Right atrium auricular region (tissue), 2 donors: ENCODE results near the gene TNIP1. TPM values are rescaled to one million over a fixed set of nuclear protein-coding genes. Genes with fewer than 3 reads are reported as not detected.

ENCODE experiments used
- DNase-seq: peaks from one replicate; pipeline ENCODE4 v3.0.0-alpha.2; 2019; ENCODE audit warnings: low spot score
- H3K27ac ChIP-seq, 2 donors: fragments of 200-600 bp; sonication (generic); 1 replicate in 1 of 2; 2 replicates in 1 of 2; pipeline ENCODE4 v1.5.1; 2016 to 2019
- H3K27me3 ChIP-seq, 2 donors: fragments of 200-600 bp; sonication (generic); one replicate each; pipeline versions ENCODE4 v1.5.1 to v1.6.0; 2017 to 2019
- H3K36me3 ChIP-seq: fragments of 200-600 bp; sonication (generic); one replicate; pipeline ENCODE4 v1.5.1; 2016
- H3K4me1 ChIP-seq, 2 donors: fragments of 200-600 bp; sonication (generic); one replicate each; pipeline versions ENCODE4 v1.5.1 to v1.6.0; 2017 to 2019
- H3K4me3 ChIP-seq, 2 donors: fragments of 200-600 bp; sonication (generic); 1 replicate in 1 of 2; 2 replicates in 1 of 2; pipeline ENCODE4 v1.5.1; 2017 to 2019; ENCODE audit warnings: mild to moderate bottlenecking in 1 of 2, moderate library complexity in 1 of 2
- H3K9me3 ChIP-seq, 2 donors: fragments of 200-600 bp; sonication (generic); one replicate each; pipeline ENCODE4 v1.5.1; 2019
- total RNA-seq, 2 donors: library from RNA; depleted of rRNA; stranded (reverse); fragments of >200 nt; gene quantifications; one replicate each; pipeline ENCODE4 v1.1.0, GENCODE V29; 2016
- TF ChIP-seq, protein P1 (sequence below), 2 donors: fragments of 200-600 bp; sonication (generic); IDR thresholded peaks; one replicate each; pipeline ENCODE4 v1.5.1; 2019; ENCODE audit warnings: antibody characterized with exemption in 2 of 2

TNIP1 gene
- total RNA-seq, 2 donors from 2014 or later: 68.9 to 92.6 TPM

DNA sequence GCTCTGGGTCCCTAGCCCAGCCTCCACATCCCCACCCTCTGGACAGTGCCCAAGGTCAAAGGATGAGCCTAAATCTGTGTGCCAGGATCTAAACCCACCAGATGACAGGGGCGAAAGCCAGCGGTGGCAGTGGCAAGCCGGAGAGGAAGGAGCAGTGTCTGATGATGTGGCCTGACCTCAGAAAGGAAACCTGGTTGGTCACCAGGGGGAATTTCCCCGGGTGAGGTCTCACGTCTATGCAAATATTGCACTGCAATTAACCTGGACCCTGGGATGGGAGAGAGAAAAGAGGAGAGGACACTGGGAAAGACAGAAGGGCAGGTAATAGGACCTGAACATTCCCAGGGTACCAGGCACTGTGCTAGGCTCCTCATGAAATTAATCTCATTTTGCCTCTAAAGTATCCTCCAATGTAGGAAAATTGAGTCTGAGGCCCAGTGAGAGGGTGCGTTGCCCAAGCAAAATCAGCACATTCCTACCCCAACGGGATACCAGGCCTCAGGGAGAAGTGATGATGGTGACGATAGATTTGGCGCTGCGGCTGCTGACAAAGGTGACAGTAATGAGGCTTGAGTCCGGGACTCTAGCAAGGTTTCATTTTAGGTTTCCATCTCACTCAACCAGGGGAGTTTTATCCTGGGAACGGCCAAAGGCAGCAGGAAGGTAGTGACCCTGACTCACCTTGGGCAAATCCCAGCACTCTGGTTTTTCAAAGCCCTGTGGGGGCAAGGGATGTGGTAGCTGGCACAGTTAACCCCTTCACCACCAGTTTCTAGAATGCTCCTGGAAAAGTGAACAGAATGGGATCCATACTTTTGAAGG is 13.4 kb upstream of the TNIP1 start:
- H3K27me3 ChIP-seq: no peaks in the 10 kb centered on the region
- H3K4me1 ChIP-seq: peaks cover 0 to 41% of the 10 kb centered on the region in 2 donors
- no peaks in the 10 kb centered on the region for H3K9me3 ChIP-seq
- no peaks in the 10 kb centered on the region for H3K36me3 ChIP-seq
- DNase-seq: no peak
- no peak overlapping the region for H3K4me3 ChIP-seq
- peak overlapping the region; percentile 8 to 53 for H3K27ac ChIP-seq
- TF ChIP-seq, protein P1, sequence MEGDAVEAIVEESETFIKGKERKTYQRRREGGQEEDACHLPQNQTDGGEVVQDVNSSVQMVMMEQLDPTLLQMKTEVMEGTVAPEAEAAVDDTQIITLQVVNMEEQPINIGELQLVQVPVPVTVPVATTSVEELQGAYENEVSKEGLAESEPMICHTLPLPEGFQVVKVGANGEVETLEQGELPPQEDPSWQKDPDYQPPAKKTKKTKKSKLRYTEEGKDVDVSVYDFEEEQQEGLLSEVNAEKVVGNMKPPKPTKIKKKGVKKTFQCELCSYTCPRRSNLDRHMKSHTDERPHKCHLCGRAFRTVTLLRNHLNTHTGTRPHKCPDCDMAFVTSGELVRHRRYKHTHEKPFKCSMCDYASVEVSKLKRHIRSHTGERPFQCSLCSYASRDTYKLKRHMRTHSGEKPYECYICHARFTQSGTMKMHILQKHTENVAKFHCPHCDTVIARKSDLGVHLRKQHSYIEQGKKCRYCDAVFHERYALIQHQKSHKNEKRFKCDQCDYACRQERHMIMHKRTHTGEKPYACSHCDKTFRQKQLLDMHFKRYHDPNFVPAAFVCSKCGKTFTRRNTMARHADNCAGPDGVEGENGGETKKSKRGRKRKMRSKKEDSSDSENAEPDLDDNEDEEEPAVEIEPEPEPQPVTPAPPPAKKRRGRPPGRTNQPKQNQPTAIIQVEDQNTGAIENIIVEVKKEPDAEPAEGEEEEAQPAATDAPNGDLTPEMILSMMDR (IDR thresholded peaks at IDR 0.05): no peak

DNA sequence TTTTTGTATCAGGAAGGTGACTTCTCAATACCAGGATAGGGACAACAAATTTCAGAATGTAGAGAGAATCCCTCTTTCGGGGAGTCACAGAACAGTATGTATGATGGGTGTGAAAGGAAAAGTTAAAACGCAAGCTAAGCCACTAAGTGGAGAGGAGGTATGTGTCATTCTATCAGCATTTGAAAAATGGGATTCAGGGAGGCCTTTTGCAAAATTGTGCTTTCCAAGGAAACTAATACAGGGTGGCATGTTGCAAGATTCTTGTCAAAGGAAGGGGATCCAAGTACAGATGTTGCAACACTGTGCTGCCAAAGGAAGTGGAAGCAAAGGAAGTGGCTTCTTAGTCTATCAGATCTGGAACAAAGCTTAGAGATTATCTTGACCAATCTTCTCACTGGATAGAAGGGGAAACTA is 12.6 kb upstream of the TNIP1 start:
- peaks cover 0 to 41% of the 10 kb centered on the region in 2 donors for H3K4me1 ChIP-seq
- H3K27me3 ChIP-seq: no peaks in the 10 kb centered on the region
- H3K9me3 ChIP-seq: no peaks in the 10 kb centered on the region
- no peaks in the 10 kb centered on the region for H3K36me3 ChIP-seq
- peak; percentile 79 for DNase-seq
- H3K27ac ChIP-seq: peak overlapping the region in 1 of 2 donors; percentile 53
- TF ChIP-seq, protein P1 (IDR thresholded peaks at IDR 0.05): no peak
- H3K4me3 ChIP-seq: no peak overlapping the region

DNA sequence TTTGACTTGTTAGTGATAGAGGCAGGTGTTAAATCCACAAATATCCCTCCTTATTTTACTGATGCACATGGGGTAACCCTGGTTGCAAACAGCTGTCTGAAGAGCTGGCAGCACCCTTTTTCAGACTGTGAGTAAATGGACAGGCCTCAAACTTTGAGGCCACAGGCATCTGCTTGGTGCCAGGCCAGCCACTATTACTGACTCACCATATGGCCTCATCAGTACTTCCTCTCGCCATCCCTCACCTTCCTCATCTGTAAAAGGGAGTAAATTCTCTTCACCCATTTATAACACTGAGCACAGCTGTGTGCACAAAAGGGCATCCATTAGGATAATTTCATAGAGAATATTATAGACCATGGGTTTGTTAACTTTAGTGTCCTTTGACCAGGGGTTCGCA is 11.9 kb upstream of the TNIP1 start:
- Histone ChIP-seq H3K9me3 (no peaks in the 10 kb centered on the region), H3K4me1 (peaks cover 0 to 41% of the 10 kb centered on the region in 2 donors), H3K27ac (peak overlapping the region in 1 of 2 donors; percentile 53), H3K36me3 (no peaks in the 10 kb centered on the region), H3K27me3 (no peaks in the 10 kb centered on the region), H3K4me3 (no peak overlapping the region)
- DNase-seq: no peak
- TF ChIP-seq, protein P1 (IDR thresholded peaks at IDR 0.05): no peak

DNA sequence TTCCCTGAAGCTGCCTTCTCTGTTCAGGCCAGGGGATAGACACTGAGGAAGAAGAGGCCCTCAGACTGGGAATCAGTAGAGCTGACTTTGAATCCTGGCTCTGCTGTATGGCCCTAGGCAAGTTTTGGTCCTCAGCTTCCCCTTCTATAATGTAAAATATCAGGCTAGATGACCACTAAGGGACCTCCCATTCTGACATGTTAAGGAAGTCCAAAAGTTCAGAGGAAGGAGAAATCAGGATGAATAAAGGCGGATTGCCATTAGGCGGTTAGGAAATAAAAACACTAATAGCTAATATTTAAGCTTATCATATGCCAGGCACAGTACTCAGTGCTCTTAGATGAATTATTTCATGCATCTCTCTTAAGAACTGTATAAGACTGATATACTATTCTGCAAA is 8.9 kb upstream of the TNIP1 start:
- H3K4me3 ChIP-seq: no peak overlapping the region
- H3K27ac ChIP-seq: no peak overlapping the region
- peaks cover 0 to 47% of the 10 kb centered on the region in 2 donors for H3K4me1 ChIP-seq
- no peaks in the 10 kb centered on the region for H3K27me3 ChIP-seq
- H3K36me3 ChIP-seq: no peaks in the 10 kb centered on the region
- H3K9me3 ChIP-seq: no peaks in the 10 kb centered on the region
- TF ChIP-seq, protein P1 (IDR thresholded peaks at IDR 0.05): no peak
- no peak for DNase-seq

DNA sequence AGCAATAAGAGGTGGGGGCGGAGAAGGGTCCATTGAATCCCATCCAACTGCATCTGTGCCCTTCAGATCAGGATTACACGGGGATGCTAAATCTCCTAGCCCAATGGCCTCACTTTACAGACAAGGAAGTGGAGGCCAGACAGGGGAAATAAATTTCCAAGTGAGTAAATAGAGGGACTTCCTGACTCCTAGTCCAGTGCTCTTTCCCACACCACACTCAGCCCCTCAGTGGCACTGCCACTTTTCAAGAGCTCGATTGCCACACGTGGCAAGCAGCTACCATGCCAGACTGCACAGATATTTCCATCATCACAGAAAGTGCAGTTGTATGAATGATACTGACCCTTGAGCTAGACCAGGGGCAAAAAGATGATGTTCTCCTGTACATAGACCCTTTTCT is 8.2 kb upstream of the TNIP1 start:
- Histone ChIP-seq H3K9me3 (no peaks in the 10 kb centered on the region), H3K36me3 (no peaks in the 10 kb centered on the region), H3K27ac (no peak overlapping the region), H3K27me3 (no peaks in the 10 kb centered on the region), H3K4me3 (no peak overlapping the region), H3K4me1 (peaks cover 0 to 43% of the 10 kb centered on the region in 2 donors)
- TF ChIP-seq, protein P1 (IDR thresholded peaks at IDR 0.05): no peak
- DNase-seq: no peak
